ENCODE data around the gene UBAP2. TPM values are rescaled to one million over a fixed set of nuclear protein-coding genes. Genes with fewer than 3 reads are reported as not detected.

The UBAP2 gene
- polyA plus RNA-seq, 1 donor (not counting 4 experiments of a cell fraction or from before 2014, with no cell fraction given) = 16.3 TPM

GRCh38 chr9:33907347-33907746 lies 141.3 kb downstream of the UBAP2 start:
- Histone ChIP-seq H3K9ac (ENCODE audit: control insufficient read depth, extremely low read depth, insufficient read depth, low read length) (no peak overlapping the region), H3K27ac (ENCODE audit: control insufficient read depth, insufficient read depth, low read length) (no peak overlapping the region), H3K79me2 (ENCODE audit: control insufficient read depth, insufficient read depth, low read length) (peaks cover 66% of the 10 kb centered on the region), H3K4me3 (ENCODE audit: control insufficient read depth in 2 of 3, extremely low read depth in 1 of 3, insufficient read depth in 2 of 3, low read depth in 1 of 3, low read length in 3 of 3) (no peak overlapping the region), H2AFZ (ENCODE audit: control insufficient read depth, low read length) (no peak overlapping the region), H4K20me1 (ENCODE audit: control insufficient read depth, extremely low read depth, insufficient read depth, low read length) (peaks cover 2% of the 10 kb centered on the region), H3K27me3 (ENCODE audit: control insufficient read depth, extremely low read depth, insufficient read depth, low read length) (no peaks in the 10 kb centered on the region), H3K9me1 (ENCODE audit: control insufficient read depth, extremely low read depth, insufficient read depth, low read length) (no peaks in the 10 kb centered on the region), H3K4me1 (ENCODE audit: control insufficient read depth, extremely low read depth, insufficient read depth, low read length) (no peaks in the 10 kb centered on the region), H3K9me3 (ENCODE audit: control insufficient read depth, low read depth, low read length) (no peaks in the 10 kb centered on the region), H3K36me3 (ENCODE audit: control insufficient read depth in 2 of 2, extremely low read depth in 1 of 2, insufficient read depth in 2 of 2, low read length in 2 of 2) (peaks cover 5 to 13% of the 10 kb centered on the region in 2 experiments), H3K4me2 (ENCODE audit: control insufficient read depth, extremely low read depth, insufficient read depth, low read depth, low read length) (no peak overlapping the region)
- TF ChIP-seq EZH2 (IDR thresholded peaks at IDR 0.05; ENCODE audit: low read length) (no peak), CTCF (optimal IDR thresholded peaks at IDR 0.05 in 1 of 3, IDR thresholded peaks at IDR 0.05 in 1 of 3, conservative IDR thresholded peaks at IDR 0.05 in 1 of 3; ENCODE audit: extremely low read depth in 1 of 3, insufficient read depth in 2 of 3, low read length in 3 of 3) (no peak)
- DNase-seq (ENCODE audit: low read depth, low spot score) (no peak), FAIRE-seq (no peak)
- dilution Hi-C loops (cut with MboI; ENCODE audit: extremely low pct_ligation_motif_present, low sequenced_read_pairs) = no loop called here

GRCh38 chr9:33906769-33907168 lies 141.9 kb downstream of the UBAP2 start:
- TF ChIP-seq EZH2 (IDR thresholded peaks at IDR 0.05; ENCODE audit: low read length) (no peak), CTCF (optimal IDR thresholded peaks at IDR 0.05 in 1 of 3, IDR thresholded peaks at IDR 0.05 in 1 of 3, conservative IDR thresholded peaks at IDR 0.05 in 1 of 3; ENCODE audit: extremely low read depth in 1 of 3, insufficient read depth in 2 of 3, low read length in 3 of 3) (no peak)
- no peak overlapping the region for H3K4me3 ChIP-seq (ENCODE audit: control insufficient read depth in 2 of 3, extremely low read depth in 1 of 3, insufficient read depth in 2 of 3, low read depth in 1 of 3, low read length in 3 of 3)
- no peaks in the 10 kb centered on the region for H3K27me3 ChIP-seq (ENCODE audit: control insufficient read depth, extremely low read depth, insufficient read depth, low read length)
- H3K9me3 ChIP-seq (ENCODE audit: control insufficient read depth, low read depth, low read length) = no peaks in the 10 kb centered on the region
- peaks cover 9 to 17% of the 10 kb centered on the region in 2 experiments for H3K36me3 ChIP-seq (ENCODE audit: control insufficient read depth in 2 of 2, extremely low read depth in 1 of 2, insufficient read depth in 2 of 2, low read length in 2 of 2)
- no peak overlapping the region for H3K9ac ChIP-seq (ENCODE audit: control insufficient read depth, extremely low read depth, insufficient read depth, low read length)
- H3K9me1 ChIP-seq (ENCODE audit: control insufficient read depth, extremely low read depth, insufficient read depth, low read length) = no peaks in the 10 kb centered on the region
- dilution Hi-C loops (cut with MboI; ENCODE audit: extremely low pct_ligation_motif_present, low sequenced_read_pairs) = no loop called here
- no peak overlapping the region for H2AFZ ChIP-seq (ENCODE audit: control insufficient read depth, low read length)
- H3K79me2 ChIP-seq (ENCODE audit: control insufficient read depth, insufficient read depth, low read length) = peaks cover 71% of the 10 kb centered on the region
- H3K4me2 ChIP-seq (ENCODE audit: control insufficient read depth, extremely low read depth, insufficient read depth, low read depth, low read length) = no peak overlapping the region
- H3K4me1 ChIP-seq (ENCODE audit: control insufficient read depth, extremely low read depth, insufficient read depth, low read length) = no peaks in the 10 kb centered on the region
- no peak for DNase-seq (ENCODE audit: low read depth, low spot score)
- H4K20me1 ChIP-seq (ENCODE audit: control insufficient read depth, extremely low read depth, insufficient read depth, low read length) = peaks cover 2% of the 10 kb centered on the region
- H3K27ac ChIP-seq (ENCODE audit: control insufficient read depth, insufficient read depth, low read length) = no peak overlapping the region
- no peak for FAIRE-seq
